Panc1 (cell line): Measurements from ENCODE around the gene ZMYM4.

Experiments
- POLR2AphosphoS5 ChIP-seq: IDR thresholded peaks from 2 replicates; pipeline ENCODE4 v1.6.1; 2012; ENCODE audit warnings: mild to moderate bottlenecking, low read depth, low read length, moderate library complexity
- SIN3A ChIP-seq: IDR thresholded peaks from 2 replicates; pipeline ENCODE4 v1.6.1; 2012; ENCODE audit warnings: low read depth, mild to moderate bottlenecking, low read length, moderate library complexity, borderline replicate concordance; ENCODE audit not compliant: insufficient read depth
- TCF7L2 ChIP-seq: IDR thresholded peaks from 2 replicates; pipeline ENCODE4 v1.6.1; 2011; ENCODE audit warnings: mild to moderate bottlenecking, low read depth, low read length, inconsistent platforms
- TF ChIP-seq, protein P1 (sequence below): fragments of 450-650 bp; IDR thresholded peaks from 2 replicates; pipeline ENCODE4 v1.5.1; 2017; ENCODE audit warnings: mild to moderate bottlenecking

DNA sequence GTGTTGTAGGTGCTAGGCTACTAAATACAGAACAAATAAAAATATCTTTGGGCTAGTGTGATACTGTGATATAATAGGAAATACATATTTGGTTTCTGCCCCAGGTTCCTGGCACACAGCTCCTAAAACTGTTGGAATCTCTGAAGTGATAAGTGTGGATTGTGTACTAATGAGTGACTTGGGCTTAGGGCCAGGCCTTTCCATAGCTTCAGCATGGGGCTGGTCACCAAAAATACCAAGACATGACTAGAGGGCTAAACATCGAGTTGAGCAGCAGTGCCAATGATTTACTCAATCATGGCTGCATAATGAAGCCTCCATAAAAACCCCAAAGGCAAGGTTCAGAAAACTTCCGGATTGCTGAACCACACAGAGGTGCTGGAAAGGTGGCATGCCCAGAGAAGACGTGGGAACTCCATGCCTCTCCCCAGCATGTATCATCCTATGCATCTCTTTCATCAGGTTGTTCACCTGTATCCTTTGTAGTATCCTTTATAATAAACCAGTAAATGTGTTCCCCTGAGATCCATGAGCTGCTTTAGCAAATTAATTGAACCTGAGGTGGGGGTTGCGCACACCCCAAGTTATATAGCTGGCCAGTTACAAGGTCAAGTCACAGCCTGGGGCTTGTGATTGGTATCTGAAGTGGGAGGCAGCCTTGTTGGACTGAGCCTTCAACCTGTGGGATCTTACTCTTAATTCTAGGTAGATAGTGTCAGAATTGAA lies 51.6 kb downstream of the ZMYM4 start:
- TF ChIP-seq, protein P1, sequence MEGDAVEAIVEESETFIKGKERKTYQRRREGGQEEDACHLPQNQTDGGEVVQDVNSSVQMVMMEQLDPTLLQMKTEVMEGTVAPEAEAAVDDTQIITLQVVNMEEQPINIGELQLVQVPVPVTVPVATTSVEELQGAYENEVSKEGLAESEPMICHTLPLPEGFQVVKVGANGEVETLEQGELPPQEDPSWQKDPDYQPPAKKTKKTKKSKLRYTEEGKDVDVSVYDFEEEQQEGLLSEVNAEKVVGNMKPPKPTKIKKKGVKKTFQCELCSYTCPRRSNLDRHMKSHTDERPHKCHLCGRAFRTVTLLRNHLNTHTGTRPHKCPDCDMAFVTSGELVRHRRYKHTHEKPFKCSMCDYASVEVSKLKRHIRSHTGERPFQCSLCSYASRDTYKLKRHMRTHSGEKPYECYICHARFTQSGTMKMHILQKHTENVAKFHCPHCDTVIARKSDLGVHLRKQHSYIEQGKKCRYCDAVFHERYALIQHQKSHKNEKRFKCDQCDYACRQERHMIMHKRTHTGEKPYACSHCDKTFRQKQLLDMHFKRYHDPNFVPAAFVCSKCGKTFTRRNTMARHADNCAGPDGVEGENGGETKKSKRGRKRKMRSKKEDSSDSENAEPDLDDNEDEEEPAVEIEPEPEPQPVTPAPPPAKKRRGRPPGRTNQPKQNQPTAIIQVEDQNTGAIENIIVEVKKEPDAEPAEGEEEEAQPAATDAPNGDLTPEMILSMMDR: no peak
- no peak for TF ChIP-seq SIN3A
- TF ChIP-seq POLR2AphosphoS5: no peak
- TF ChIP-seq TCF7L2: no peak
